DOHH2 (cell line): ENCODE results near the gene LSAMP.

Source experiments
- H3F3A ChIP-seq: fragments of 200-600 bp; sonication (generic), shearing (Covaris generic); 2 replicates; pipeline ENCODE4 v1.6.0; 2016; ENCODE audit warnings: antibody characterized with exemption, mild to moderate bottlenecking; ENCODE audit not compliant: control insufficient read depth, insufficient read depth
- H3K27ac ChIP-seq: fragments of 200-600 bp; sonication (generic); 2 replicates; pipeline ENCODE4 v1.5.1; 2014; ENCODE audit warnings: low read depth, mild to moderate bottlenecking, low read length, moderate library complexity
- H3K27me3 ChIP-seq: fragments of 200-600 bp; sonication (generic); 2 replicates; pipeline ENCODE4 v1.6.1; 2014; ENCODE audit warnings: mild to moderate bottlenecking, low read length, mixed read lengths; ENCODE audit not compliant: control insufficient read depth
- H3K36me3 ChIP-seq: fragments of 200-600 bp; sonication (generic); 2 replicates; pipeline ENCODE4 v1.6.1; 2014; ENCODE audit warnings: mild to moderate bottlenecking, low read length, moderate library complexity, mixed read lengths; ENCODE audit not compliant: control insufficient read depth
- H3K4me1 ChIP-seq: fragments of 200-600 bp; sonication (generic); 2 replicates; pipeline ENCODE4 v1.6.1; 2014; ENCODE audit warnings: mild to moderate bottlenecking, low read length, mixed read lengths; ENCODE audit not compliant: control insufficient read depth
- H3K4me2 ChIP-seq: fragments of 200-600 bp; sonication (generic); 2 replicates; pipeline ENCODE4 v1.6.0; 2014; ENCODE audit warnings: mild to moderate bottlenecking, low read length, moderate library complexity
- H3K4me3 ChIP-seq: fragments of 200-600 bp; sonication (generic); 2 replicates; pipeline ENCODE4 v1.5.1; 2014; ENCODE audit warnings: mild to moderate bottlenecking, low read length, mixed read lengths
- H3K79me2 ChIP-seq: fragments of 200-600 bp; sonication (generic); 2 replicates; pipeline ENCODE4 v1.6.1; 2014; ENCODE audit warnings: mild to moderate bottlenecking, low read length, mixed read lengths; ENCODE audit not compliant: control insufficient read depth
- H3K9me2 ChIP-seq: fragments of 200-600 bp; sonication (generic); replicated peaks from 2 replicates; pipeline ENCODE4 v1.6.1; 2014; ENCODE audit warnings: mild to moderate bottlenecking, low read length, mixed read lengths; ENCODE audit not compliant: control insufficient read depth
- H3K9me3 ChIP-seq: fragments of 200-600 bp; sonication (generic); 2 replicates; pipeline ENCODE4 v1.6.1; 2014; ENCODE audit warnings: antibody characterized with exemption, low read length, mixed read lengths; ENCODE audit not compliant: control insufficient read depth, insufficient read depth
- H4K20me1 ChIP-seq: fragments of 200-600 bp; sonication (generic); 2 replicates; pipeline ENCODE4 v1.6.0; 2014; ENCODE audit warnings: low read depth, mild to moderate bottlenecking, antibody characterized with exemption, low read length, moderate library complexity; ENCODE audit not compliant: control insufficient read depth, insufficient read depth
- CTCF ChIP-seq: fragments of 200-600 bp; sonication (generic); IDR thresholded peaks from one replicate; pipeline ENCODE4 v1.5.1; 2014; ENCODE audit warnings: antibody characterized with exemption, mild to moderate bottlenecking, low read depth, low read length; ENCODE audit not compliant: poor library complexity, severe bottlenecking
- EZH2phosphoT487 ChIP-seq: fragments of 200-600 bp; sonication (generic); IDR thresholded peaks from 2 replicates; pipeline ENCODE4 v1.6.1; 2017; ENCODE audit warnings: borderline replicate concordance, mild to moderate bottlenecking, antibody characterized with exemption, low read length, moderate library complexity, mixed read lengths

The LSAMP gene

GRCh38 chr3:116265320-116265695 lies 180.0 kb downstream of the LSAMP start:
- no peaks in the 10 kb centered on the region for H3K9me3 ChIP-seq
- no peaks in the 10 kb centered on the region for H3K4me1 ChIP-seq
- H3K4me3 ChIP-seq: no peak overlapping the region
- no peak overlapping the region for H3K4me2 ChIP-seq
- H3K27ac ChIP-seq: no peak overlapping the region
- TF ChIP-seq EZH2phosphoT487 (no peak), CTCF (no peak)
- H3K79me2 ChIP-seq: no peaks in the 10 kb centered on the region
- no peaks in the 10 kb centered on the region for H4K20me1 ChIP-seq
- no peaks in the 10 kb centered on the region for H3K9me2 ChIP-seq
- no peaks in the 10 kb centered on the region for H3F3A ChIP-seq
- no peaks in the 10 kb centered on the region for H3K27me3 ChIP-seq
- no peaks in the 10 kb centered on the region for H3K36me3 ChIP-seq

- H3K27ac ChIP-seq: no peak overlapping the region
- no peaks in the 10 kb centered on the region for H3K9me3 ChIP-seq
- H3K27me3 ChIP-seq: no peaks in the 10 kb centered on the region
- no peaks in the 10 kb centered on the region for H3K79me2 ChIP-seq
- no peak overlapping the region for H3K4me2 ChIP-seq
- H4K20me1 ChIP-seq: no peaks in the 10 kb centered on the region
- no peaks in the 10 kb centered on the region for H3F3A ChIP-seq
- no peak overlapping the region for H3K4me3 ChIP-seq
- no peak for TF ChIP-seq CTCF
- H3K9me2 ChIP-seq: no peaks in the 10 kb centered on the region
- H3K36me3 ChIP-seq: no peaks in the 10 kb centered on the region
- H3K4me1 ChIP-seq: no peaks in the 10 kb centered on the region
Observed at GRCh38 chr3:116264546-116265319, 180.6 kb downstream of the LSAMP start.

GRCh38 chr3:116263842-116264545 lies 181.3 kb downstream of the LSAMP start:
- H3K4me1 ChIP-seq: no peaks in the 10 kb centered on the region
- H3K36me3 ChIP-seq: no peaks in the 10 kb centered on the region
- no peak overlapping the region for H3K4me2 ChIP-seq

More at GRCh38 chr3:116263842-116264545, 181.3 kb downstream of the LSAMP start:
- H3K9me3 ChIP-seq: no peaks in the 10 kb centered on the region
- H4K20me1 ChIP-seq: no peaks in the 10 kb centered on the region
- H3K79me2 ChIP-seq: no peaks in the 10 kb centered on the region
- H3K4me3 ChIP-seq: no peak overlapping the region
- H3F3A ChIP-seq: no peaks in the 10 kb centered on the region
- H3K27me3 ChIP-seq: no peaks in the 10 kb centered on the region
- no peak overlapping the region for H3K27ac ChIP-seq
- no peaks in the 10 kb centered on the region for H3K9me2 ChIP-seq
- TF ChIP-seq CTCF (no peak), EZH2phosphoT487 (no peak)
